DMS 273 (cell line): ENCODE data around the gene MFAP2.
A peak's percentile ranks its signal among the peaks of the same experiment; 100 is the strongest.

Experiments
- DNase-seq: peaks from one replicate; lab custom pipeline; 2025; ENCODE audit not compliant: unreplicated experiment; lab: John Stamatoyannopoulos, UW

MFAP2 gene

GRCh38 chr1:17008208-17008855 is 27.9 kb upstream of the MFAP2 start:
- no peak for DNase-seq

DNA sequence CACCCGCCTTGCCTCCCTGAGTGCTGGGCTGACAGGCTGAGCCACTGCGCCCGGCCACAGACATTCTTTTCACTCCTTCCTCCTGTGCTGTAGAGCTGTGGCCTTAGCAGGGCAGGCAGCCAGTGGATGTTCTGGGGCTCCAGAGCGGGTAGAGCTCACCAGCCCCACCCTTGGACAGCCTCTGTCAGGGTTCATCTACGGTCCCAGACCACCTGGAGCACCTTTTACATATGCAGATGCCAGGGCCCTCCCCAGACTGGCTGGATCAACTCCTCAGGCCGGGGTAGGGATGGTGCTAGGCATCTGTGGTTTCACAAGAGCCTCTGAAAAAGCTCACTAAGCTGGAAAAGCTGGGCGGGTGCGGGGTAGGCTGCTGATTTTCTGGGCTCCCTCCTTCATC is 26.7 kb upstream of the MFAP2 start:
- no peak for DNase-seq

- DNase-seq = no peak
Observed at GRCh38 chr1:17005365-17005740, 24.9 kb upstream of the MFAP2 start.

GRCh38 chr1:17004466-17005364 is 24.3 kb upstream of the MFAP2 start:
- peak; percentile 38 for DNase-seq

- no peak for DNase-seq
Observed at GRCh38 chr1:17002524-17002902, 22.1 kb upstream of the MFAP2 start.

DNA sequence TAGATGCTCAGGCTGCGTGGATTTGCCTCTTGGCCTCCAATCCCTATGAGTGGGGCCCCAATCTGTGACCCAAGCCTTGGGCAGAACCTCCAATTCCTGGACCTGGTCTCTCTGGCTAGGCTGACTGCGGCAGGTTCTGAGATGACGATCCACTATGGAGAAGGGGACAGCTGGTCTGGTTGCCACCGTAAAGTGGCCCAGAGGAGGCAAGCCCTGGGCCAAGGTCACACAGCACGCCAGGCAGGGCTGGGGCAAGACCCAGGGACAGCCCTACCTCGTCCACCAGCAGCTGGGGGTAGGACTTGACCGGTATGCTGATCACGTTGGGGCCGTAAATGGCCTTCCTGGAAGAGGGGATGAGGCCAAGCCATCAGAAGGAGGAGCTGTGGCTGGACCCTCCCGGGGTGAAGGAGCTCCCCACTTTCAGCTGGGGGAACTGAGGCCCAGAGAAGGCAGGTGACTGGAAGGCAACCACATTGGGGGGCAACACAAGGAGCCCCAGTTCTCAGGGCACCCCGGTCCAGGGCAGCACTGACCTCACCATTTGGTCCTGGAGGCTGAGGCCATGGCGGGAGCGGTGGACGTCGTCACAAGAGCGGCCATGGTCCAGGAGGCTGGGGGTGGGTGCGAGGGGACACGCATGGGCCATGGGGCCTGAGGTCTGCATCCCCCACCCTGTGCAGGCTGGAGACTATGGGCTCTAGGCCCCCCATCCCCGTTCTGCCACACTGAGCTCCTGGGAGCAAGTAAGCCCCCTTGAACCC is 21.5 kb upstream of the MFAP2 start:
- DNase-seq = no peak

DNA sequence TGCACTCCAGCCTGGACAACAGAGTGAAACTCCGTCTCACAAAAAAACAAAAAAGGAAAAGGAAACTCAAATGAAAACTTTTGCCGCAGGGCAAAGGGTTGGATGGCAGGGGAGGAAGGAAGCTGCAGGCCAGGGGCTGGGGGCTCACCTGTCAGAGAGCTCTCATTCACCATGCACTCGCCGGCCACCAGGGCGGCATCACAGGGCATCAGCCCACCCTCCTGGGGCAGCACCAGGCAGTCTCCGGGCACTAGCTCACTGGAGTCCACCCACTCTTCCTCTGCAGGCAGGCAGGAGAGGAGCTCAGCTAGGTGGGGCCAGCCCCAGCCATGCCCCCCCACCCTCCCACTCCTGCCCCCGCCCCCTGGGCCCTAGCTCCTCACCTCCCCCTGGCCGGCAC is 19.4 kb upstream of the MFAP2 start:
- no peak for DNase-seq

GRCh38 chr1:16998589-16998988 is 18.2 kb upstream of the MFAP2 start:
- DNase-seq = no peak

- no peak for DNase-seq
Observed at GRCh38 chr1:16996845-16997244, 16.4 kb upstream of the MFAP2 start.

DNA sequence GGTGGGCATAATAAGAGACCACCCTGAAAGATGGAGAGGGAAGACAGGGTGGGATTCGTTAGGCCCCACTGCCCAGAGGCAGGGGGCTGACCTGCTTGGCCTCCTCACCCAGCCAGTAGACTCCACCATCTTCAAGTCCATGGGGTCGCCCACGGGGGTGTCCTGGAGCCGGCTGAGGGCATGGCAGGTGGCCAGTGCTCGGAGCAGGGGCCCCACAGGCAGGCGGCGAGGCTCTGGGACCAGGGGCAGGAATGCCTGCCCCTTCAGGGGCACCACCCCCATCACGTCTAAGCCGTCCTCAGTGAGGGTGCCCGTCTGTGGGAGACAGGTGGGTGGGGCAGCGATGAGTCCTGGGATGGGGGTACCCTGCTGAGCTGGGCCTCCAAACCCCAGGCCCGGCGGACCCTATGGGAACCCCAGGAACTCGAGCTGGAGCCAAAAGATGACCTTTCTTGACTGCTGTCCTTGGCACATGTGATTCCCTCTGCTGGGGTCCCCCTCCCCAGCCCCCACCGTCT is 13.2 kb upstream of the MFAP2 start:
- no peak for DNase-seq

DNA sequence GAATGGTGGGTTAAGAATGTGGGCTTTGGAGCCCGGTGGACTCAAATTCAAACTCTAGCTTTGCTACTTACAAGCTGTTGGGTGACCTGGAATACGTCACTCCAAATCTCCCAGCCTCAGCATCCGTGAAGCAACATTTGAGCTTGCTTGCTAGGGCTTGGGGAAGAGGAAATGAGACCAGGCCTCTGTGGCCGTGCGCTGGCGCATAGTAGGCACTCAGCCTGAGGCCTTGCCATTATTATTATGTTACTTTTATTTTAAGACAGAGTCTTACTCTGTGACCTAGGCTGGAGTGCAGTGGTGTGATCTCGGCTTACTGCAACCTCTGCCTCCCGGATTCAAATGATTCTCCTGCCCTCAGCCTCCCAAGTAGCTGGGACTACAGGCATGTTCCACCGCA is 12.3 kb upstream of the MFAP2 start:
- DNase-seq = no peak

DNA sequence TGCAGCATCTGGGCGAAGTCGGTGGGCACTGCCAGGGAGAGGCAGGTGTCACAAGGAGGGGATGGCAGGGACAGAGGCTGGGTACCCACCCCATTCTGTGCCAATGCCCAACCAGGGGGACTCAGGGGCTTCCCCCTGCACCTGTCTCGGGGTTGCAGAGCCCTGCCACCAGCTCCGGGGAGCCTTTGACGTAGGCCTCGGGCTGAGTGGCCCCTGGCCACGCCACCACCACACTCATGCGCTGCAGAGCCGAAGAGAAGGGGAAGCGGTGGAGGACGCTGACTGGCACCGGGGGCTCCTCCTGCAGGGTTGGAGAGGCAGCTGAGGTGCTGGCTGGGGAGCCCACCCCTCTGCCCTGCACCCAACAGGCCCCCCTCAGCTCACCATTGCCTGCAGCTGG is 11.7 kb upstream of the MFAP2 start:
- DNase-seq = no peak

DNA sequence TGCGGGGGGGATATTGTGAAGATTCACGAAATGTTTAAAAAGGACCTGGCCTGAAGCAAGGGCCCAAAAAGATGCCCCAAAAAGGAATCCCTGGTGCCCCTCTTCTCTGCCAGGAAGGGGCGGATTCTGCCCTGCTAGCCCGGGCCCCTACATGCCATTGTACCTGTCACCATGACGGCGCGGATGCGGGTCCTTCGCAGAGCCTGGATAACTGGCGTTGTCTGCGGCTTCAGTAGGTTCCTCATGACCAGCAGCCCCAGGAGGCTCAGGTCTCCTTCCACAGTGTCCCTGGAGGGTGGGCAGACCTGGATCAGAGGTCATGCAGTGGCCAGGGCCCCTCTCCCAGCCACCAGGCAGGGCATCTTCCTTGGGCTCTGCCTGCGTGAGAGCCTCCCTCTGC is 11.2 kb upstream of the MFAP2 start:
- DNase-seq = no peak

DNA sequence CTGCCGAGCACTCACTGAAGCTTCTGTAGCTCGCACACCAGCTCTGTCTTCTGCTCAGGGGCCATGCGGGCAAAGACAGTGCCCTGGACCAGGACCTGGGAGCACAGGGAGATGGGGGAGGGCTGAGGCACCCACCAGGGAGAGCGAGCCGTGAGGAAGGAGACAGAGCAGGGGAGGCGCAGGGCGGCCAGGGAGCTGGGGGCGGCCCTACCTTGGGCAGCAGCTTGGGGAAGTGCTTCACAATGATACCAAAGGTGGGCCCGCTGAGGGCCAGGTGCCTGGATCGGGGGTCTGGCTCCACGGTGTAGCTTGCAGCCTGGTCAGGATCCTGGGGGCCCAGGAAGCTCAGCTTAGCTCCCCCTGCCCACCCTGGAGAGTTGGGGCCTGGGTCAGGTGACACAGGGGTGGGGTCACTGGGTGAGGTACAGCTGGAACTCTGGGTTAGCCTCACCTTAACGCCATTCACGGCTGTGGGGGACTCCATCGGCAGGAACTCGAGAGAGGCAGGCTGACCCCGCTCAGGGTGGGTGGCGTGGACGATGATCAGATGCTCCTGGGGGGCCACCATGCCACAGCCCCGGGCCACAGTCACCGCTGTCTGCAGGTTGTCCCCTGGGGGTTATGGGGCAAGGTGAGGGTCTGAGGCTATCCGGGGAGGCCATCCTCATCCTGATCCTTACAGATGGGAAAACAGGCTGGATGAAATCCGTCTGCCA is 9.4 kb upstream of the MFAP2 start:
- DNase-seq = no peak

GRCh38 chr1:16988210-16988609 is 7.8 kb upstream of the MFAP2 start:
- DNase-seq = no peak

DNA sequence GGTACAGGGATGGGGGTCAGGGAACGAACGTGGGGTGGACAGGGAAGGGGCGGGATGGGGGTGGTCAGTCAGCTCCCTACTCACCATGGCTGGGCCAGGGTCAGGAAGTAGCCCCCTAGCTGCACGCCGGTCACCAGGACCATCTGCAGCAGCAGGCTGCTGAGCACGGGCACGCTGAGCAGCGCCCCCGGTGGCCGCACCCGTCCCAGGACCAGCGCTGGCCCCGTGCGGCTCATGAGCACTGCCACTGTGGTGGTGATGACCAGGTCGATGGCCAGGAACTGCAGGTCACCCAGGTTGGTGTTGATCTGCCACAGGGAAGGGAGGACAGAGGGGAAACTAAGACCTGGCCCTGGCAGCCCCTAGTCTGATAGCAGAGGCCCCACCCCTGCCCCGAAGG is 6.5 kb upstream of the MFAP2 start:
- DNase-seq = peak; percentile 38

GRCh38 chr1:16986560-16986959 is 6.1 kb upstream of the MFAP2 start:
- no peak for DNase-seq

DNA sequence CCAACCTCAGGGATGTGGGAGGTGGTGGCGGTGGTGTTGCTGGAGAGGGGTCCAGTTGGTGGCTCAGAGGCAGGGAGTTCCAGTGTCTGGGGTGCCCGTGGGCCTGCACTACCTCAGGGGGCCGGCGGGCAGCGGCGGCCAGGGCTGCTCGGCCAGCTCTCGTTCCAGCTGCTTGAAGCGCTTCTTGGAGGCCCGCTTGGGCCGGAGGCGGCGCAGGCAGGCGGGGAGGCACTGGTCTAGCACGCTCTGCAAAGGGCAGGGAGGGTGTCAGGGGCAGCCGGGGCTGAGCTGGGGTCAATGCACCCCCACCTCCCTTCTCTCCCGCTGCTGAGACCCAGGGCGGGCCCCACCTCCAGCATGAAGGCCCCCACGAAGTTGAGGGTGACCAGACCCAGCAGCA is 5.7 kb upstream of the MFAP2 start:
- DNase-seq = no peak

GRCh38 chr1:16984717-16985116 is 4.3 kb upstream of the MFAP2 start:
- DNase-seq = peak; percentile 84

GRCh38 chr1:16983649-16984048 is 3.2 kb upstream of the MFAP2 start:
- no peak for DNase-seq

GRCh38 chr1:16982902-16983301 is 2.5 kb upstream of the MFAP2 start:
- no peak for DNase-seq
